ENCODE results near the gene TARS1.

DNA sequence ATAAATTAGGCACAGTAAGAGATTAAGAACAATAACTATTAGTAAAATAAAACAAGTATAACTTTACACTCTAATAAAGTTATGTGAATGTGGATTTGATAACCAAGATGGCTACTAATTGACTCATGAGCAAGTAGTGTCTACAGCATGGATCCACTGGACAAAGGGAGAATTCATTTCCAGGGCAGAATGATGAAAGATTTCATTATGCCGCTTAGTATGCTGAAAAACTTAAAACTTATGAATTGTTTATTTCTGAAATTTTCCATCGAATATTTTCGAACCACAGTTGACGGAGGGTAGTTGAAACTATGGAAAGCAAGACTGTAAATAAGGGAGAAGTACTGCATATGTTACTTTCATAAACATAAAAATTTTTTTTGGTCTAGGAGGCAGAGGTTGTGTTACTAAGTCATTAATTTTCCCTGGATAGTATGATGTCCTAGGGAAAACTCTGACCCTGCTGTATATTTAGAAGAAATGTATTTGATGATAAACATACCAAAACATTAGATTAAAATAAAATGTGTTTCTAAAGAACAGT lies 24.9 kb upstream of the TARS1 start:
- TF ChIP-seq, protein P1, sequence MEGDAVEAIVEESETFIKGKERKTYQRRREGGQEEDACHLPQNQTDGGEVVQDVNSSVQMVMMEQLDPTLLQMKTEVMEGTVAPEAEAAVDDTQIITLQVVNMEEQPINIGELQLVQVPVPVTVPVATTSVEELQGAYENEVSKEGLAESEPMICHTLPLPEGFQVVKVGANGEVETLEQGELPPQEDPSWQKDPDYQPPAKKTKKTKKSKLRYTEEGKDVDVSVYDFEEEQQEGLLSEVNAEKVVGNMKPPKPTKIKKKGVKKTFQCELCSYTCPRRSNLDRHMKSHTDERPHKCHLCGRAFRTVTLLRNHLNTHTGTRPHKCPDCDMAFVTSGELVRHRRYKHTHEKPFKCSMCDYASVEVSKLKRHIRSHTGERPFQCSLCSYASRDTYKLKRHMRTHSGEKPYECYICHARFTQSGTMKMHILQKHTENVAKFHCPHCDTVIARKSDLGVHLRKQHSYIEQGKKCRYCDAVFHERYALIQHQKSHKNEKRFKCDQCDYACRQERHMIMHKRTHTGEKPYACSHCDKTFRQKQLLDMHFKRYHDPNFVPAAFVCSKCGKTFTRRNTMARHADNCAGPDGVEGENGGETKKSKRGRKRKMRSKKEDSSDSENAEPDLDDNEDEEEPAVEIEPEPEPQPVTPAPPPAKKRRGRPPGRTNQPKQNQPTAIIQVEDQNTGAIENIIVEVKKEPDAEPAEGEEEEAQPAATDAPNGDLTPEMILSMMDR (IDR thresholded peaks at IDR 0.05), result no peak
- no peak for TF ChIP-seq POLR2A (IDR thresholded peaks at IDR 0.05)
- TF ChIP-seq EP300 (IDR thresholded peaks at IDR 0.05), result no peak

All from ovary (tissue), 3 donors.